GM19025 (cell line): Measurements from ENCODE around the gene TAAR6.
"Not testable (repeated sequence)": the region's sequence is repeated elsewhere in the genome, so short reads cannot be mapped to it uniquely, and the experiment has no call there.

Source experiments
- ATAC-seq: cut with Tn5 transposase; IDR thresholded peaks from one replicate; pipeline ENCODE4 v1.9.1; 2021; ENCODE audit warnings: mild to moderate bottlenecking, low read depth, moderate library complexity; ENCODE audit not compliant: unreplicated experiment

TAAR6 gene

GRCh38 chr6:132587424-132587823, 17.3 kb downstream of the TAAR6 start:
- ATAC-seq = no peak

DNA sequence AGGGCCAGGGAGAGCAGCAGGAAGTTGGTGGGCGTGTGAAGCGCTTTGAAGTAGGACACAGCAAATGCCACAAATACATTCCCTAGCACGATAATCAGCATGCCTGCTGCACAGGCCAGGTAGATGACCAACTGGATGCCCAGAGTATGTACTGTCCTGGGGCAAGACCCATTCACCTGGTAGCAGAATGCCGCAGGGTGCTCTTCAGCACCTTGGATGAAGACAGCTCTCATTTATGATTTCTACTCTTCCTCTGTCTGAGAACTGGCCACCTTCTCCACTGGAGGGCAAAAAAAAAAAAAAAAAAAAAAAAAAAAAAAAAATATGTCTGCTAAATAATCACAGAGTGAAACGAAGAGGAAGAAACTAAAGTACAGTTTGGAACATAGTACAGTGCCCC, 19.3 kb downstream of the TAAR6 start, which contains the start of gene TAAR5:
TSS of gene TAAR5 (minus strand) at position 288 of the 400 bp plus-strand sequence. CDS start at position 233, 55 bp downstream.
- ATAC-seq = no peak

DNA sequence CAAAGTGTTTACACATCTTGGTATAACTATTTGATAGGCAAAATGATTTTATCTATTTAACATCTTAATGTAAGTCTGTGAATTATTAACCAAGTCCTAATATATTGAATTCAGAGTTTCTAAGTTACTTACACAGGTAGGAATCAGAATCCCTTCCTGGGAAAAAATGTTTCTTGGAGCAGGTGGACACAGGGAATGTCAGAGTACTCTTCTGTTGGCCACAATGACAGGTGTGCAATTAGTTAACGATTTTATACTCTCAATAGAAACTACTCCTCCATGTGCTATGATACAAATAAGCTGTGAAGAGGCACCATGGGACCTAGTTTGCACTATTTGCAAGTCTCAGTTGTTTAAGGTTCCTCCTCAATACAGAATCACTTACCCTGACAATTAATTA, 20.2 kb downstream of the TAAR6 start:
- ATAC-seq = no peak

DNA sequence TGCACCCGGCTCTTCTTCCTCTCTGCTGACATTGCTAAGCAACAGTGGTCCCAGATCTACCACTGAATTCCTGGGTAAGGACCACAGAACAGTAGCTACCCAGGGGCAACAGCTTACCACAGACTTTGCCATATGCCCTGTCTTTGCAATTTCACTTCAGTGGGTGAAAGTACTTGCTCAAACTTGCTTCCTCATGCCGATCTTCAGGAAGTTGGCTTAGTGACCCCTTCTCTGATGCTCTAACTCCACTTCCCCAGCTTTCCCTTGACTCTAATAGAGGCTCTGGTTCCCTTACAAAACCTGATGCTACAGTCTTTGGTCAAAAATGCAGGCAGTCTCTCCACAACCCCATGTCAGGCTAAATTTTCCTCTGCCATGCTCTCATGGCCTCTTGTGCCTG, 22.7 kb downstream of the TAAR6 start:
- no peak for ATAC-seq

DNA sequence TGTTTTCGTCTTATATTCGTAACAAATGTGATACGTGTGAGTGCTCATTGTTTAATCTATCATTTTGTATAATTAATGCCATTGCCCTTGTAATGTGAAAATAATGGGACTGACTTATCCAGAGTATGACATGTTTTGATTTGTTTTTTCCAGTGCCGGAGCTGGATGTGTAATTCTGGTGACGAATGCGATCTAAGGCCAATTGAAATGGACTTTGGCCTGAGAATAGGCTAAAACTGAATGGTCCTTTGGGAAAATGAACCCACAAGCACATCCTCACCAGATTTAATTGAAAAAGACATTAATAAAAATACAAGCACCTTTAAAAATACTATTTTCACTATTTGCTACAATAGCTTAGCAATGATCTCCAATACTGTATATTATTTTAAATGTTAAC, 26.1 kb downstream of the TAAR6 start:
- ATAC-seq = no peak

DNA sequence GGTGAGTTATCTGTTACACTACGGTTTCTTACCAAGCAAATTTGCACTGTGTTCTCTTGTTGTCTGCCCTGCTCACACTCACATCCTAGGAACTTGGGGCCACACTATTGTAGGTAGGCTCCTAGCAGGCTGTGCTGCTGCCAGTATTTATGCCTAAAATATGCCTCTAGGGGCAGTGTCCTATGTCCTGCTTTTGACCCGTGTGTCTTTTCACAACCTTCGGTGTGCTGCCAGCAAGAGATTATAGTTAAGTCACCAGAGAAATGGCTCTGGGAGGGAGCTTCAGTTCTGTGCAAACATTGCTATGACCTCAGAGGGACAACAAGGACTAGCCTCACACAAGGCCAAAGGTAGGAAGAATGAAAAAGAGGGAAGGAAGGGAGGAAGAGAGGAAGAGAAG, 28.4 kb downstream of the TAAR6 start:
- ATAC-seq = no peak

- ATAC-seq = not testable (repeated sequence)
These were observed 30.8 kb downstream of the TAAR6 start for GRCh38 chr6:132600900-132601299.

- no peak for ATAC-seq
These were observed 34.6 kb downstream of the TAAR6 start for GRCh38 chr6:132604635-132605152.

GRCh38 chr6:132607544-132608233, 37.6 kb downstream of the TAAR6 start:
- ATAC-seq = no peak

DNA sequence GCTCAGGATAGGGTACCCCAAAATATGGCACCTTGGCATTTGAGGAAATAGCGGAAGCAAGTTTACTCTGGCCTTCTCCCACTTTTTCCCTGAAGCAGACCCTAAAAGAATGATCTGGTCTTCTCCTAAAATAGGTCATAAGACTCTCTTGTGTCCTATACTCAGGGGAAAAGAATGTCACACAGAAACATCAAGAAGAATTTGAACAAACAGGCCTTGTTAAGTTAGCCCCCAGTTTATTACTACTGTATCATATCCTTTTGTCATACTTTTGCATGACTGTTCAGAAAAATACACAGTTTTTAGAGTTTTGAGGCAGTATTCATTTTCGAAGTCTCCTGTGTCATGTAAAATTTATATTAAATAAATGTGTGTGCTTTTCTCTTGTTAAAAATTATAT, 41.5 kb downstream of the TAAR6 start:
- ATAC-seq = no peak

DNA sequence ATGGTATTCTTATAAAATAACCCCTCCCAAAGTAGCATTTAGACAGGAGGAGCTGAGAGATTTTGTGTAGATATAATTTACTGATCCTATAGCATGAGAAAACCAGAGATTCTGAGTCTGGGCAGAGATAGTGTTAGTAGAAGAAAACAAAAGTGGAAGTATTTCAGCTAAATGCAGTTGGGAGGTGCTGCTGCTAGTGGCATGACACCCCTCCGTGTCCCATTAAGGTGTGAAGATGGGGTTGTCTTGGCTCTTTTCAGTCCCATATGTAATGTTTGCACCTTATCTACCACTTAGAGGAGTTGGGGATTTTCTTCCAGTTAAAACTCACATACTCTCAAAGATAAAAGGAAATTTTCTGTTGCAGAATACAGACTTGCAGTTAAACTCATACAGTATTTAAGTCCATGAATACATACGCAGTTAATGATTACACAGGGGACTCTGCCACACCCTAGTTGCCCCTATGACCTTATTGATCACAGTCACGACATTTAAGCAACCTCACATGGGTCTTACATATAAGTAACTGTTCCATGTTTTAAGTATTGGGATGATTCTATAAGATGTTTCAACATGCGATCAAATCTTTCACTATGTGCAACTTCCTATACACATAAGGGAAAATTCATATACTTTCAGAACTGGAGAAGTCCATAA, 42.5 kb downstream of the TAAR6 start:
- no peak for ATAC-seq

GRCh38 chr6:132614554-132614953, 44.4 kb downstream of the TAAR6 start:
- no peak for ATAC-seq

GRCh38 chr6:132616677-132617076, 46.6 kb downstream of the TAAR6 start:
- no peak for ATAC-seq
